ENCODE results near the gene MTPN. TPM values are rescaled to one million over a fixed set of nuclear protein-coding genes. Genes with fewer than 3 reads are reported as not detected.

The MTPN gene
- total RNA-seq, 1 experiment from 2014 or later = 166 TPM

GRCh38 chr7:135918134-135918533 lies 59.0 kb downstream of the MTPN start:
- Histone ChIP-seq H3K4me1 (ENCODE audit: insufficient read depth, low read length, poor library complexity, severe bottlenecking) (no peaks in the 10 kb centered on the region), H3K9me3 (ENCODE audit: low read depth, low read length, poor library complexity, severe bottlenecking) (no peaks in the 10 kb centered on the region), H3K36me3 (ENCODE audit: insufficient read depth, low read length, poor library complexity, severe bottlenecking) (no peaks in the 10 kb centered on the region), H3K27ac (ENCODE audit: low read depth, low read length, poor library complexity, severe bottlenecking) (no peak overlapping the region), H3K4me3 (ENCODE audit: low read depth, low read length, poor library complexity, severe bottlenecking) (no peak overlapping the region), H3K27me3 (replicated peaks; ENCODE audit: insufficient read depth, low read depth, low read length, poor library complexity) (no peaks in the 10 kb centered on the region)
- TF ChIP-seq CTCF (conservative IDR thresholded peaks at IDR 0.05; ENCODE audit: low read depth, low read length) (no peak), EZH2 (IDR thresholded peaks at IDR 0.05; ENCODE audit: borderline replicate concordance, low read depth, low read length, poor library complexity, severe bottlenecking) (no peak)
- no peak for DNase-seq (ENCODE audit: low spot score)
- POLR2A ChIA-PET (ENCODE audit: low non-redundant PET) = no interaction called here
- BruUV-seq (replicated peaks) = no TSS peak
- intact Hi-C loops (cut with micrococcal nuclease; ENCODE audit: unreplicated experiment) = no loop called here
- CTCF ChIA-PET = no interaction called here

- no peaks in the 10 kb centered on the region for H3K27me3 ChIP-seq (replicated peaks; ENCODE audit: insufficient read depth, low read depth, low read length, poor library complexity)
- no peak for TF ChIP-seq CTCF (conservative IDR thresholded peaks at IDR 0.05; ENCODE audit: low read depth, low read length)
- no peak for TF ChIP-seq EZH2 (IDR thresholded peaks at IDR 0.05; ENCODE audit: borderline replicate concordance, low read depth, low read length, poor library complexity, severe bottlenecking)
- H3K9me3 ChIP-seq (ENCODE audit: low read depth, low read length, poor library complexity, severe bottlenecking) = no peaks in the 10 kb centered on the region
- H3K36me3 ChIP-seq (ENCODE audit: insufficient read depth, low read length, poor library complexity, severe bottlenecking) = no peaks in the 10 kb centered on the region
- H3K27ac ChIP-seq (ENCODE audit: low read depth, low read length, poor library complexity, severe bottlenecking) = no peak overlapping the region
- CTCF ChIA-PET = no interaction called here
- no TSS peak for BruUV-seq (replicated peaks)
- POLR2A ChIA-PET (ENCODE audit: low non-redundant PET) = no interaction called here
- no peak overlapping the region for H3K4me3 ChIP-seq (ENCODE audit: low read depth, low read length, poor library complexity, severe bottlenecking)
- intact Hi-C loops (cut with micrococcal nuclease; ENCODE audit: unreplicated experiment) = no loop called here
- no peaks in the 10 kb centered on the region for H3K4me1 ChIP-seq (ENCODE audit: insufficient read depth, low read length, poor library complexity, severe bottlenecking)
- no peak for DNase-seq (ENCODE audit: low spot score)
Observed at GRCh38 chr7:135917721-135918120, 59.4 kb downstream of the MTPN start.

GRCh38 chr7:135914346-135914745 lies 62.8 kb downstream of the MTPN start:
- no peak for DNase-seq (ENCODE audit: low spot score)
- CTCF ChIA-PET = no interaction called here
- no peaks in the 10 kb centered on the region for H3K36me3 ChIP-seq (ENCODE audit: insufficient read depth, low read length, poor library complexity, severe bottlenecking)
- no peak for TF ChIP-seq EZH2 (IDR thresholded peaks at IDR 0.05; ENCODE audit: borderline replicate concordance, low read depth, low read length, poor library complexity, severe bottlenecking)
- no peak for TF ChIP-seq CTCF (conservative IDR thresholded peaks at IDR 0.05; ENCODE audit: low read depth, low read length)
- no peaks in the 10 kb centered on the region for H3K9me3 ChIP-seq (ENCODE audit: low read depth, low read length, poor library complexity, severe bottlenecking)
- H3K27me3 ChIP-seq (replicated peaks; ENCODE audit: insufficient read depth, low read depth, low read length, poor library complexity) = no peaks in the 10 kb centered on the region
- POLR2A ChIA-PET (ENCODE audit: low non-redundant PET) = no interaction called here
- H3K4me1 ChIP-seq (ENCODE audit: insufficient read depth, low read length, poor library complexity, severe bottlenecking) = no peaks in the 10 kb centered on the region
- H3K4me3 ChIP-seq (ENCODE audit: low read depth, low read length, poor library complexity, severe bottlenecking) = no peak overlapping the region
- no peak overlapping the region for H3K27ac ChIP-seq (ENCODE audit: low read depth, low read length, poor library complexity, severe bottlenecking)
- intact Hi-C loops (cut with micrococcal nuclease; ENCODE audit: unreplicated experiment) = no loop called here
- no TSS peak for BruUV-seq (replicated peaks)

Data from A673 (cell line).